ENCODE measurements around the gene CSNK1A1L. TPM values are rescaled to one million over a fixed set of nuclear protein-coding genes. Genes with fewer than 3 reads are reported as not detected.

CSNK1A1L gene
- total RNA-seq, 1 donor from 2014 or later = not detected

- no peak overlapping the region for H3K4me3 Mint-ChIP-seq
- peak overlapping the region; percentile 73 for H3K27ac Mint-ChIP-seq (ENCODE audit: unreplicated experiment)
- H3K4me1 Mint-ChIP-seq = peaks cover 5% of the 10 kb centered on the region
These were observed 14.6 kb downstream of the CSNK1A1L start for GRCh38 chr13:37090912-37091311.

DNA sequence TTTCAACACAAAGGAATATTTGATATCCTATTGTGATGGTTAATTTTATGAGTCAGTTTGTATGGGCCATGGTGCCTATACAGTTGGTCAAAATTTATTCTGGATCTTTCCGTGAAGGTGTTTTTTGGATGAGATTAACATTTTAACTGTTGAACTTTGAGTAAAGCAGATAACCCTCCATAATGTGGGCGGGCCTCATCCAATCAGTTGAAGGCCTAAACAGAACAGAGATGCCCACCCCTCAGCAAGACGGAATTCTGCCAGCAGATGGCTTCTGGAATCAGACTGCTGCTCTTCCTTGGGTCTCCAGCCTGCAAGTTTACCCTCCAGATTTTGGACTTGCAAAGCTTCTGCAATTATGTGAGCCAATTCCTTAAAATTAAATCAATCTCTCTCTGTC, 16.0 kb downstream of the CSNK1A1L start:
- H3K27me3 Mint-ChIP-seq (ENCODE audit: low read depth) = no peaks in the 10 kb centered on the region
- H3K4me3 Mint-ChIP-seq = no peak overlapping the region
- H3K4me1 Mint-ChIP-seq = peaks cover 5% of the 10 kb centered on the region
- H3K27ac Mint-ChIP-seq (ENCODE audit: unreplicated experiment) = no peak overlapping the region
- no peaks in the 10 kb centered on the region for H3K9me3 Mint-ChIP-seq
- no peak for DNase-seq (ENCODE audit: low read depth, low spot score)
- TF ChIP-seq, protein P1, sequence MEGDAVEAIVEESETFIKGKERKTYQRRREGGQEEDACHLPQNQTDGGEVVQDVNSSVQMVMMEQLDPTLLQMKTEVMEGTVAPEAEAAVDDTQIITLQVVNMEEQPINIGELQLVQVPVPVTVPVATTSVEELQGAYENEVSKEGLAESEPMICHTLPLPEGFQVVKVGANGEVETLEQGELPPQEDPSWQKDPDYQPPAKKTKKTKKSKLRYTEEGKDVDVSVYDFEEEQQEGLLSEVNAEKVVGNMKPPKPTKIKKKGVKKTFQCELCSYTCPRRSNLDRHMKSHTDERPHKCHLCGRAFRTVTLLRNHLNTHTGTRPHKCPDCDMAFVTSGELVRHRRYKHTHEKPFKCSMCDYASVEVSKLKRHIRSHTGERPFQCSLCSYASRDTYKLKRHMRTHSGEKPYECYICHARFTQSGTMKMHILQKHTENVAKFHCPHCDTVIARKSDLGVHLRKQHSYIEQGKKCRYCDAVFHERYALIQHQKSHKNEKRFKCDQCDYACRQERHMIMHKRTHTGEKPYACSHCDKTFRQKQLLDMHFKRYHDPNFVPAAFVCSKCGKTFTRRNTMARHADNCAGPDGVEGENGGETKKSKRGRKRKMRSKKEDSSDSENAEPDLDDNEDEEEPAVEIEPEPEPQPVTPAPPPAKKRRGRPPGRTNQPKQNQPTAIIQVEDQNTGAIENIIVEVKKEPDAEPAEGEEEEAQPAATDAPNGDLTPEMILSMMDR (conservative IDR thresholded peaks at IDR 0.05) = no peak
- no peaks in the 10 kb centered on the region for H3K36me3 Mint-ChIP-seq (ENCODE audit: low read depth)

More at GRCh38 chr13:37090912-37091311, 14.6 kb downstream of the CSNK1A1L start:
- TF ChIP-seq, protein P1 (conservative IDR thresholded peaks at IDR 0.05) = no peak
- no peak for DNase-seq (ENCODE audit: low read depth, low spot score)
- Mint-ChIP-seq H3K9me3 (no peaks in the 10 kb centered on the region), H3K36me3 (ENCODE audit: low read depth) (no peaks in the 10 kb centered on the region), H3K27me3 (ENCODE audit: low read depth) (no peaks in the 10 kb centered on the region)

DNA sequence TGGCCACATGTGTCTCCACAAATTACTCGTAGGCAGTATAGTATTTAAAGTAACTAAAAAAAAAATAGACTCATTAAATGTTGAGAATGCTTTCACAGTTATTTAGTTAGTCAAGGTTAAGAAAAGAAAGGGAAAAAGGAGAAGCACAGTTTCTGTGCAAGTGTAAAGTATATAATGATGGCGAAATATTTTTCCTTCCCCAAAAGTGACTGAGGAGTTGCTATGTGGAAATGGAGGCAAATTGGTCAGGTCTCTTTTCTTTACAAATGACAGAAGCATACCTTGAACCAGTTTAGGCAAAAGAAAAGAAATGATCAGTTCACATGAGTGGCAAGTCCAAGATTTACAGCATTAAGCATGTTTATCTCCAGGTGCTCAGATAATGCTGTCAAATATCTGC, 18.0 kb downstream of the CSNK1A1L start:
- Mint-ChIP-seq H3K36me3 (ENCODE audit: low read depth) (no peaks in the 10 kb centered on the region), H3K27ac (ENCODE audit: unreplicated experiment) (no peak overlapping the region), H3K9me3 (no peaks in the 10 kb centered on the region), H3K4me1 (no peaks in the 10 kb centered on the region), H3K4me3 (no peak overlapping the region), H3K27me3 (ENCODE audit: low read depth) (no peaks in the 10 kb centered on the region)
- TF ChIP-seq, protein P1 (conservative IDR thresholded peaks at IDR 0.05) = no peak
- no peak for DNase-seq (ENCODE audit: low read depth, low spot score)

GRCh38 chr13:37085606-37086005, 19.9 kb downstream of the CSNK1A1L start:
- Mint-ChIP-seq H3K27me3 (ENCODE audit: low read depth) (no peaks in the 10 kb centered on the region), H3K36me3 (ENCODE audit: low read depth) (no peaks in the 10 kb centered on the region), H3K27ac (ENCODE audit: unreplicated experiment) (no peak overlapping the region), H3K9me3 (no peaks in the 10 kb centered on the region), H3K4me1 (no peaks in the 10 kb centered on the region), H3K4me3 (no peak overlapping the region)
- DNase-seq (ENCODE audit: low read depth, low spot score) = no peak
- TF ChIP-seq, protein P1 (conservative IDR thresholded peaks at IDR 0.05) = no peak

- TF ChIP-seq, protein P1 (conservative IDR thresholded peaks at IDR 0.05) = no peak
- Mint-ChIP-seq H3K4me1 (peaks cover 3% of the 10 kb centered on the region), H3K27ac (ENCODE audit: unreplicated experiment) (no peak overlapping the region), H3K27me3 (ENCODE audit: low read depth) (no peaks in the 10 kb centered on the region), H3K9me3 (no peaks in the 10 kb centered on the region), H3K36me3 (ENCODE audit: low read depth) (no peaks in the 10 kb centered on the region), H3K4me3 (no peak overlapping the region)
- DNase-seq (ENCODE audit: low read depth, low spot score) = no peak
These were observed 28.6 kb downstream of the CSNK1A1L start for GRCh38 chr13:37076818-37077217.

DNA sequence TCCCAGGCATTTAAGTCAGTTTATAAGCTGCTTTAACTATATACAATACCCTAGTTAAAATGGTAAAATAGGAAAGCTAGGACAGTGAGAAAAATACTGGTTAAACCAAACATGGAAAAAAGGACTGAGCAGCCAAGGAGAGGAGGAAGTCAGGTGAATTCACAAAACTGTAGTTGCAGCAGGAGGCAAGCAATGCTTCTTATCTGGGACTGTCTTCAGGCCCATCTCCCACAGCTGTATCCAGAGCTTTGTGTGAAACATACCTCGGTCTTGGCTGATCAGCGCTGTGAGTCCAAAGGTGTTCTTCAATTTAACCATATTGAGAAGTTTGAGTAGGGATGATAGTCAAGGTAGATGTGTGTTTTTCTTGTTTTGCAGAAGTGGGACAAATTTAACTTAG, 30.3 kb downstream of the CSNK1A1L start:
- Mint-ChIP-seq H3K27ac (ENCODE audit: unreplicated experiment) (no peak overlapping the region), H3K36me3 (ENCODE audit: low read depth) (no peaks in the 10 kb centered on the region), H3K4me3 (no peak overlapping the region), H3K4me1 (peaks cover 3% of the 10 kb centered on the region), H3K27me3 (ENCODE audit: low read depth) (no peaks in the 10 kb centered on the region), H3K9me3 (no peaks in the 10 kb centered on the region)
- no peak for DNase-seq (ENCODE audit: low read depth, low spot score)
- TF ChIP-seq, protein P1 (conservative IDR thresholded peaks at IDR 0.05) = no peak

Measured in neural crest cell (in vitro differentiated cells).